ENCODE data around the gene HPS4.

- TF ChIP-seq POLR2A (IDR thresholded peaks at IDR 0.05; ENCODE audit: low read length) (no peak), GATA1 (IDR thresholded peaks at IDR 0.05; ENCODE audit: low read depth, low read length) (no peak)
These were observed 22.3 kb downstream of the HPS4 start for GRCh38 chr22:26461188-26461810.

All from erythroblast (primary cell).